ENCODE data around the gene TMEM229B. TPM values are rescaled to one million over a fixed set of nuclear protein-coding genes. Genes with fewer than 3 reads are reported as not detected.
A peak's percentile ranks its signal among the peaks of the same experiment; 100 is the strongest.

The TMEM229B gene
- total and polyA plus RNA-seq, 9 donors = 1.2 to 11.9 (median 2.9) TPM

DNA sequence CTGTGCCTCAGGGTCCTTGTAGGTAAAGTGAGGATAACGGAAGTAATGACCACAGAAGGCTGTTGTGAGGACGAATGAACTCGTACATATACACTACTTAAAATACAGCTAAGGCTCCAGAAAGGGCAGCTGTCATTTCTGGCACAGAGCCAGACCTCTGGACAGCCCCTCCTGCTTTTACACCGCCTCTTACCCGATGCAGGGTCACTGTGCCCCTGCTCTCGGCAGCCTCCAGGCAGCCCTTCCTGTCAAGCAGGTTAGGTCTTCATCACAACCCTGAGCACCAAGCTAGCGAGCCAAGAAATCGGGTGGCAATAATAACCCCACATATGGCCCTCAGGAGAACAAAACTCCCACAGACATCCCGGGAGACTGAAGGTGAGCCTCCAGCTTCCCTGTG lies 8.5 kb downstream of the TMEM229B start:
- Histone ChIP-seq H3K9me3 (no peaks in the 10 kb centered on the region), H3K4me1 (ENCODE audit: insufficient read depth) (peaks cover 3% of the 10 kb centered on the region), H3K36me3 (no peaks in the 10 kb centered on the region), H3K27me3 (no peaks in the 10 kb centered on the region), H3K4me3 (no peak overlapping the region), H3K27ac (no peak overlapping the region)
- TF ChIP-seq, protein P1, sequence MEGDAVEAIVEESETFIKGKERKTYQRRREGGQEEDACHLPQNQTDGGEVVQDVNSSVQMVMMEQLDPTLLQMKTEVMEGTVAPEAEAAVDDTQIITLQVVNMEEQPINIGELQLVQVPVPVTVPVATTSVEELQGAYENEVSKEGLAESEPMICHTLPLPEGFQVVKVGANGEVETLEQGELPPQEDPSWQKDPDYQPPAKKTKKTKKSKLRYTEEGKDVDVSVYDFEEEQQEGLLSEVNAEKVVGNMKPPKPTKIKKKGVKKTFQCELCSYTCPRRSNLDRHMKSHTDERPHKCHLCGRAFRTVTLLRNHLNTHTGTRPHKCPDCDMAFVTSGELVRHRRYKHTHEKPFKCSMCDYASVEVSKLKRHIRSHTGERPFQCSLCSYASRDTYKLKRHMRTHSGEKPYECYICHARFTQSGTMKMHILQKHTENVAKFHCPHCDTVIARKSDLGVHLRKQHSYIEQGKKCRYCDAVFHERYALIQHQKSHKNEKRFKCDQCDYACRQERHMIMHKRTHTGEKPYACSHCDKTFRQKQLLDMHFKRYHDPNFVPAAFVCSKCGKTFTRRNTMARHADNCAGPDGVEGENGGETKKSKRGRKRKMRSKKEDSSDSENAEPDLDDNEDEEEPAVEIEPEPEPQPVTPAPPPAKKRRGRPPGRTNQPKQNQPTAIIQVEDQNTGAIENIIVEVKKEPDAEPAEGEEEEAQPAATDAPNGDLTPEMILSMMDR (IDR thresholded peaks at IDR 0.05) = no peak
- TF ChIP-seq EP300 (IDR thresholded peaks at IDR 0.05) = no peak
- TF ChIP-seq POLR2A (IDR thresholded peaks at IDR 0.05) = no peak
- intact Hi-C loops (cut with DNase I) = no loop called here
- WGBS, 3 donors = 13 to 21% (median 19%) methylated on average over 9 of the region's 9 CpGs
- DNase-seq = peak in 1 of 5 donors; percentile 25

DNA sequence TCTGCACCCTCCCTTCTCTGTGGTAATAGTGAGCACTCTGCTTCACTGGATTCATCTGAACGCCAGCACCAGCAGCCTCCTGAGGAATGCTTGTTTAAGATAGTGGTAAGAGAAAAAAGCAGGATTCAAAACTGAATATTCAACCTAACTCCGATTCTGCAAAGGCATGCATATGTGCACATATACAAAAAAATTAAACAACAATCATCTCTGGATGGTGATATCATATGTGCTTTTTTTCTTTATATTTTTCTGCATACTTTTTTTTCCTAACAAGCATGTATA lies 9.8 kb downstream of the TMEM229B start:
- WGBS, 3 donors = 82 to 92% (median 87%) methylated on average over 2 of the region's 2 CpGs
- H3K9me3 ChIP-seq = no peaks in the 10 kb centered on the region
- no peaks in the 10 kb centered on the region for H3K36me3 ChIP-seq
- H3K4me3 ChIP-seq = no peak overlapping the region
- TF ChIP-seq POLR2A (IDR thresholded peaks at IDR 0.05) (no peak), EP300 (IDR thresholded peaks at IDR 0.05) (no peak)
- TF ChIP-seq, protein P1 (IDR thresholded peaks at IDR 0.05) = no peak
- H3K27ac ChIP-seq = no peak overlapping the region
- intact Hi-C loops (cut with DNase I) = no loop called here
- DNase-seq = no peak
- H3K4me1 ChIP-seq (ENCODE audit: insufficient read depth) = peaks cover 3% of the 10 kb centered on the region
- H3K27me3 ChIP-seq = no peaks in the 10 kb centered on the region

DNA sequence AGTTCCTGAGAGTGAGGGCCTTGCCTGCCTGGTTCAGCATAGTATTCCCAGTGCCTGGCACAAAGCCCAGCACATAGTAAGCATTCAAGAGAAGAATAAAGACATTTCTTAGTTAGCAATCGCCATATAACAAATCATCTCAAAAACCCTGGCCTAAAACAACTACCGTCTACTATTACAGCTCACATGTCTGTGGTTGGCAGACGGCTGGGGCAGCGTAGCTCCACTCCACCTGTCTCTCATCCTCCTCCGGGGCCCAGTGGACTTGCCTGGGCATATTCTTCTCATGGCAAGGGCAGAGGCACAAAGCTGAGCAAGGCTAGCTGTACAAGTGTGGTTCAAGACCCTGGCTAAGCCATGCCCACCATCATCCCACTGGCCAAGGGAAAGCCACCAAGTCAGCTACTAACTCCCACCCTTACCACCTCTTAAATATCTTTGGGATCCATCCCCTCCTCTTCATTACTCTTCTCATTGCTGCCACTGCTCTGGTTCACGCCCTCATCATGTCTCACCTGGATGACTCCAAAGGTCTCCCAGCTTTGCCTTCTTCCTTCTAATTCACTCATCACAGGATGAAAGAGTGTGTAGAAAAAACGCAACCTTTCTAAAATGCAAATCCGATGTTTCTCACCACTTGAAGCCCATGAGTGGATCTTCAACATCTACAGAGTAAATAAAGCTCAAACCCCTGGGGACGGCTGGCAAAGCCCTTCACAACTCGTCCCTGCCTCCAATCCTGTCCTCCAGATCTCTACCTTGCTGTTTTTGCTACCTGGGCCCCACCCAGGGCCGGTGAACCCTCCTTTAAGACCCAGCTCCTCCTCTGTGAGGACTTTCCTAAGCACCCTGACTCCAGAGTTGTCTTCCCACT lies 10.4 kb downstream of the TMEM229B start:
- 91 to 94% (median 93%) methylated on average over 11 of the region's 11 CpGs for WGBS, 3 donors
- Histone ChIP-seq H3K27ac (no peak overlapping the region), H3K9me3 (no peaks in the 10 kb centered on the region), H3K27me3 (no peaks in the 10 kb centered on the region), H3K4me1 (ENCODE audit: insufficient read depth) (peaks cover 3% of the 10 kb centered on the region), H3K4me3 (no peak overlapping the region), H3K36me3 (no peaks in the 10 kb centered on the region)
- intact Hi-C loops (cut with DNase I) = no loop called here
- no peak for DNase-seq
- TF ChIP-seq, protein P1 (IDR thresholded peaks at IDR 0.05) = no peak
- TF ChIP-seq POLR2A (IDR thresholded peaks at IDR 0.05) (no peak), EP300 (IDR thresholded peaks at IDR 0.05) (no peak)

DNA sequence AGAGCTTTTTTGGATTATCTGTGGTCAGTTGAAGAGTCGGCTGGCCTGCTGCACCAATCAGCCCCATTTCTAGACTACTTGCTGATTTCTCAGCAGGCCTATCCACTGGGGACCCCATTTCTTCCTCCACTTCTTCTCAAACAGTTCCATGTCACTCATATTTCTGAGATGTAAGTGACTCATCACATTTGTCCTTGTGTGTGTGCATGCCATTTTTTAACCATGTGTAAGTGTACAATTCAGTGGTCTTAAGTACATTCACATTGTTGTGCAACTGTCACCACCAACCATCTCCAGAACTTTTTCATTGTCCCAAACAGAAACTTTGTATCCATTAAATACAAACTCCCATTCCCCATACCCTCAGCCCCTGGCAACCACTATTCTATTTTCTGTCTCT lies 14.2 kb downstream of the TMEM229B start:
- WGBS, 3 donors = 79 to 98% (median 88%) methylated on average over 1 of the region's 1 CpG
- Histone ChIP-seq H3K27me3 (no peaks in the 10 kb centered on the region), H3K4me1 (ENCODE audit: insufficient read depth) (no peaks in the 10 kb centered on the region), H3K36me3 (no peaks in the 10 kb centered on the region), H3K9me3 (no peaks in the 10 kb centered on the region), H3K4me3 (no peak overlapping the region), H3K27ac (no peak overlapping the region)
- DNase-seq = no peak
- intact Hi-C loops (cut with DNase I) = no loop called here
- no peak for TF ChIP-seq POLR2A (IDR thresholded peaks at IDR 0.05)
- TF ChIP-seq EP300 (IDR thresholded peaks at IDR 0.05) = no peak
- TF ChIP-seq, protein P1 (IDR thresholded peaks at IDR 0.05) = no peak
